GM12874 (cell line): ENCODE data around the gene MMP14.

ENCODE experiments used
- CTCF ChIP-seq: IDR thresholded peaks from 2 replicates; pipeline ENCODE4 v1.5.1; 2011; ENCODE audit warnings: low read depth, mild to moderate bottlenecking, control low read depth, low read length, moderate library complexity; ENCODE audit not compliant: insufficient read depth

MMP14 gene

GRCh38 chr14:22797017-22797917, 39.1 kb upstream of the MMP14 start:
- TF ChIP-seq CTCF, result no peak

GRCh38 chr14:22798528-22798927, 37.9 kb upstream of the MMP14 start:
- TF ChIP-seq CTCF, result no peak

- TF ChIP-seq CTCF, result no peak
Observed at GRCh38 chr14:22800346-22800745, 36.0 kb upstream of the MMP14 start.

DNA sequence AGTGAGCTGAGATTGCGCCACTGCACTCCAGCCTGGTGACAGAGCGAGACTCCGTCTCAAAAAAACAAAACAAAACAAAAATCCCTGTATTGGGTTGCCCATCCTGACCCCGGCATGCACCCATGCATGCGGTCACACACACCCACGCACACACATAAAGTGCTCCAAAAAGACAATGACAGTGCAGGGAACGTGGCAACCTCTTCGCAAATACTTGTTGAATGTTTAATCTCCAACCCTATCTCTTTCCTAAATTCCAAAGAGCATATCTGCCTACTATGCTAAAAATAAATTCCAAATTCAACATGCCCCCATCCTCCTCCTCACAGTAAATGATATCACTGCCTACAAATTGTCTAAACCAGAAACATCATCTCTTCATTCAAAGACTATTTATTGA, 34.7 kb upstream of the MMP14 start:
- no peak for TF ChIP-seq CTCF

- TF ChIP-seq CTCF, result no peak
Observed at GRCh38 chr14:22802860-22803686, 33.3 kb upstream of the MMP14 start.

DNA sequence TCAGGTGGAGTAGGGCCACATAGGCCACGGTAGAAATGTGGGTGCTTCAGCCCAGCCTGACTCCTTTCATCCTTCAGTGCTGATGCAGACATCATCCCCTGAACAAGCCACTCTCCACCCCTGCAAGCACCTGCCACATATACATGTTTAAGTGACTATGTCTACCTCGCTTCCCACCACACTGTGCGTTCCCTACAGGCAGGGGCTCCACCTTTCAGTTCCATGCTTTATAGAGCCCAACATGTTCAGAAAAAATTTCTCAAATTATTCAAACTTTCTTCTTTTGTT, 32.8 kb upstream of the MMP14 start:
- TF ChIP-seq CTCF, result no peak

GRCh38 chr14:22807432-22808087, 28.8 kb upstream of the MMP14 start:
- TF ChIP-seq CTCF, result no peak
